OCI-LY1 (cell line): ENCODE measurements around the gene KRT6B.

Experiments
- CTCF ChIP-seq: fragments of 200-600 bp; sonication (generic), shearing (Covaris generic); IDR thresholded peaks from 2 replicates; pipeline ENCODE4 v1.5.1; 2017; ENCODE audit warnings: mild to moderate bottlenecking, antibody characterized with exemption, low read length, moderate library complexity, mixed read lengths
- EZH2 ChIP-seq: fragments of 200-600 bp; sonication (generic), shearing (Covaris generic); IDR thresholded peaks from 2 replicates; pipeline ENCODE4 v1.8.0; 2017; ENCODE audit warnings: borderline replicate concordance, mixed run types, mild to moderate bottlenecking, antibody characterized with exemption, low read length, moderate library complexity, mixed read lengths

GRCh38 chr12:52418576-52419110, 33.3 kb downstream of the KRT6B start:
- TF ChIP-seq CTCF (no peak), EZH2 (no peak)
